Germinal center (tissue), 1 donor: ENCODE results near the gene EHD3.
A peak's percentile ranks its signal among the peaks of the same experiment; 100 is the strongest.
"Not testable (repeated sequence)": the region's sequence is repeated elsewhere in the genome, so short reads cannot be mapped to it uniquely, and the experiment has no call there.

ENCODE experiments used
- DNase-seq: peaks from one replicate; pipeline ENCODE4 v3.0.0; 2012; ENCODE audit warnings: mixed read lengths, low spot score

Gene EHD3

DNA sequence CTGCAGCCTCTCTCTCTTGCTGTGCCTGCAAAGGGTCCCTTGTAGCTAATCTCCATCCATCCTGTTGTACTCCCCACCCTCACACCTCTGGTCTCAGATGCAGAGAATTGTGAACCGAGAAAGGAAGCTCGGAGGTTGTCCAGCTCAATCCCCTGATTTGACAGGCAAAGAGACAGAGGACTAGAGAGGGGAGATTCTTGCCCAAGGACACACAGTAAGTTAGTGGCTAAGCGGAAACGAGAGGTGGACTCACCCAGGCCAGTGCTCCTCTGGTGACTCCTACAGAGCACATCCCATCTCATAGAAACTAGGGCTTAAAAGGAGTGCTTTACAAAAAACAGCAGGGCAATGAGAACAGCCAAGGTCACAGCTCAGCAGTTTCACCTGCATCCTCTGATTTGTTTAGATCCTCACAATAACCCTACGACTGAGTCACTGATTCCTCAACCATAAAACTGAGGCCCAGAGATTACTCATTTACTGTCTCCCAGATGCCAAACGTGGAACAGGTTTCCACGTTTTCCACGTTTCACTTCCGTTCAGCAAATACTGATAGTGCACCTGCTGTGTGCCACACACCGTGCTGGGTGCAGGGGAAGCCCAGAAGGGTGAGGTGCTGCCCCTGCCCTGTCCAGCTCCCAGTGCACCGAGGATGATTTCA lies 22.1 kb downstream of the EHD3 start:
- peak; percentile 77 for DNase-seq

DNA sequence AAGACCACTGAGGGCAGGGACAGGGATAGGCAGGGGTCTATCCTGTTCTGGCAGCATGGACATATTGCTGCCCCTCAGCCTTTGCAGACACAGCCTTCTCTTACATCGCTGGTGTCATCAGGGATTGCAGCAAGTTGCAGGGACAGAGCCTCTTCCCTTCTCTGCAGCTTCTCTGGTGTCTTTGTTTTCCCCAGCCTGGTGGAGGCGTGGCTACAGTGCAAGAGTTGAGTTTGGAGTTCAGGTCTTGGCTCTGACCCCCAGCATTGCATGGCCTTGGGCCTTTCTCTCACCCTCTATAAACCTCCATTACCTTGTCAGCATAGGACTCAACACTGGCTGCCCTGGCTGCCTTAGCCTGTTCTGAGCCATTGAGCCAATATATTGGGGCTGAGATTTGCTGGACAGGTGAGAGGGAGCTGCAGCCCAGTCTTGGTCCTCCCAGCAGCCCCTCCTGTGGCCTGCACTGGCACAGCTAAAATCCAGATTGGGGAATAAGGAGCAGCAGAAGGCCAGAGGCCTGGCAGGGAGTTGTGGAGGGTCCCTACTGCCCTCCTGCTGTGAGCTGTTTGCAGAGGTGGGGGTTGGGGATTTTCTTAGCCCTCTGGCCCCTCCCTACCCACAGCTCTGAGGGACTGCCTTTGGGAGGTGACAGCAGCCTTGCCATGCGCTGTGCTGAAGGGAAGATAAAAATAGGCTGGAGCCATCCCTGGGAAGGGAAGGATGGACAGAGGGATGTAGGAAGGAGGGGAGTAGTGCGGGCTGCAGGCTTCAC lies 22.8 kb downstream of the EHD3 start:
- peak; percentile 55 for DNase-seq

DNA sequence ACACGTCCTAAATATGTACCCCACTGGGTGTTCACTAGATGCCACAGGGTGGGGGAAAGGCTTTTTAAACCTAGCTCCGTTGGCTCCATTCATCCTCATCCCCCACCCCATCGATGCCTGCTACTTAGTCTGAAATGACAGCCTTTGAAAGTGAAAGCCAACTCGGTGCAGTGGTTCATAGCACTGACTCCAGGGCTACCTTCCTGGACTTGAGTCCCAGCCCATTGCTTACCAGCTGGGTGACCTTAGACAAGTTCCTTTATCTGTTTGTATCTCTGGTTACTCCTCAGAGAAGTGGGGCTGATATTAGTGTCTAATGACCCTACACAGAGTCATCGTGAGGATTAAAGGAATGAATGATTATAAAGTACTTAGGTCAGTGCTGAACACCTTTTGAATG lies 24.4 kb downstream of the EHD3 start:
- DNase-seq: peak; percentile 79

DNA sequence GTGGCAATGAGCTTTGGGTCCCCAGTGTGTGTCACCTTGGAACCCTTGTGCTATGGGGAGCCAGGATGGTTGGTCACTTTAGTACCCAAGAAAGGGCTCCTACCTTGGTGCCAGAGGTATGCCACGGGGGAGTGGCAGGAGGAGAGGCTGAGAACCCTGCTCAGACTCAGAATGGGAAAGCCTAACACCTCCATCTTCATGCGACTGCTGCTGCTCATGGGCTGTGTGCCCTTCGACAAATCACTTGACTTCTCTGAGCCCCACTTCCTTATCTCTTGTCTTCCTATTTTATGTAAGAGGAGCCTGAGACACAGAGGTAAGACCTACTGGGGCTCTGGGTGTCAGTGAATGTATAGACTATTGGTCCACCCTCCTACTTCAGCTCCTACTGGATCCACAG lies 25.1 kb downstream of the EHD3 start:
- DNase-seq: no peak

GRCh38 chr2:31260870-31261269 lies 26.9 kb downstream of the EHD3 start:
- DNase-seq: no peak

DNA sequence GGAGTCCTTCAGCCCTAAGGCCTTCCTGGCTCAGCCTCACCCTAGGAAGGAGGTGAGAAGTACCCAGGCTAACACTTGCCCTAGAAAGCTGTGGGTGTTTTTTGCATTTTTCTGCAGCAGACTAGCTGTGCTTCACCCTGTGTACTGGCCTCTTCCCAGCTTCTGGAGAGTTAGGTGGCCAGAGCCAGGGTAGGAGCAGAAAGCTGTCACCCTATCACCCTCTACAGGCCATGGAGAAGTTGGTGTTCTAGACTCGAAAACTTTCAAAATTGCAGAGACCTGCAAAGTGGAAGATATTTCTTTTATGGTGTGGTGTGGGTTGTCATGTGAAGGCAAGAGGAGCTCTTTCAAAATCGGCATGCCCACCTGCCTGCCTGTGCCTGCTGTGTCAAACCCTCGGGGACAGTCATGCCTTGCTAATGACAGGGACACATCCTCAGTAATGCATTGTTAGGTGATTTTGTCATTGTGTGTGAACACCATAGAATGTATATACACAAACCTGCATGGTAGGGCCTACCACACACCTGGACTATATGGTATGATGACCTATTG lies 29.8 kb downstream of the EHD3 start:
- DNase-seq: no peak

DNA sequence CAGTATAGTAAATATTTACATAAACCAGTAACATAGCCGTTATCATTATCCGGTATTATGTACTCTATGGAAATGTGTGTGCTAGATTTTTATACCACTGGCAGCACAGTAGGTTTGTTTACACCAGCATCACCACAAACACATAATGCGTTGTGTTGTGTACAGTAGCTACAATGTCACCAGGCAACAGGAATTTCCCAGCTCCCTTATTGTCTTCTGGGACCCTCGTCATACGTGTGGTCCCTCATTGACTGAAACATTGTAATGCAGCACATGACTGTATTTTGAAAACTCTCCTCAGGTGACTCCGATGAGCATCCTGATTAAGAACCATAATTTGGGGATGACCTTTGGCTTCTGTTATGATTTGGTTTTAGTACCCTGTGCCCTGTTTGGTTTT lies 31.3 kb downstream of the EHD3 start:
- DNase-seq: no peak

DNA sequence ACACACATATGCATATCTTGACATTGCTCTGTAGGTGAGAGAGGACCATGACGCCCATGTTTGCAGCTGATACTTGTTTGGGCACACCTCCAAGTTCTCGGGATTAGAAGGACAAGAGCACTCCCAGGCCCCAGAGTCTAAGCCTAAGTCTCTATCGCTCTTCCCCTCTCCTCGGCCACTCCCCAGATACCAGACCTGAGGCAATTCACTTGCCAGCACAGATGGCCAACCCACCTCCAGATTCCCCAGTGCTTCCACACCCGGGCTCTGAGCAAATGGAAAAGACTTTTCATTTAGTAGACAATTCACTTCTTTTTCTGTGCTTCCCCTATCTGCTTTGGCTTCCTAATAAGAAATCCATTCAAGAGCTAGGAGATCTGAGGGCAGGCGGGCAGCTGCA lies 32.9 kb downstream of the EHD3 start:
- DNase-seq: no peak

GRCh38 chr2:31267437-31268120 lies 33.6 kb downstream of the EHD3 start:
- DNase-seq: no peak

- no peak for DNase-seq
These were observed 34.4 kb downstream of the EHD3 start for GRCh38 chr2:31268344-31268743.

GRCh38 chr2:31269087-31269486 lies 35.1 kb downstream of the EHD3 start:
- DNase-seq: no peak

GRCh38 chr2:31270131-31270530 lies 36.2 kb downstream of the EHD3 start:
- no peak for DNase-seq

DNA sequence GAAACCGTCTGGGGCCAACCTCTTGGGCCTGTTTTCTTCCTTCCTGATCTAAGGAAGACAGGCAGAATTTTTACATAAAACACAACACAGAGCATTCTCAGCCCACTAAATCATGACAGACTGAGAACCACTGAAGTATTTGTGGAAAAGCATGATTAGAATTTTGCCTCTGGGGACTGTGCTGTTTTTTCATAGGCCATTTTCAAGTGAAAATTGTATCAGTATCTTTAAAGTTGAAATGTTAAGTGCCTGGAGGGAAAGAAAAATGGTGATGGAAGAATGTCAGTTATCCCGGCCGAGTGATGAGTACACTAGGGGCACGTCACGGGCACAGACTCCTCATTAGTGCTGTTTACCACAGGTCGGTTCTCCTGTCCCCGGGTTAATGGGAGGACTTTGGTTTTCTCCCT lies 36.9 kb downstream of the EHD3 start:
- no peak for DNase-seq

DNA sequence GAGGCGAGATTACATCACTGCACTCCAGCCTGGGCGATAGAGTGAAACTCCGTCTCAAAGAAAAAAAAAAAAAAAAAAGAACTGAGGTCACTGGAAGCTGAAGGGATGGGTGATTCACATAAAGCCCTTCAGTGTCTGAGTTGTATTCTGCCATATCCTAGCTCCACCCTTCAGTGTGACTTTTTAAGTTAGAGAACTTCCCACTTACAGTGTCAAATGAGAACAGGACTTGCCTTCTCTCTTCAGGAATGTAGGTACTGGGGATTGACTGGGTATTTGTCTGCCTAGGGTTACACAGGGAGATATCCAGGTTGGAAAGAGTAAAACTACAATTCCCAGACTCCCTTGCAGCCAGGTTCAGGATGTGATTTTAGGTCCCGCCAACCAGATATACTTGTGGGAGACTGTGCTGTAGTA lies 37.9 kb downstream of the EHD3 start:
- no peak for DNase-seq

- no peak for DNase-seq
These were observed 40.6 kb downstream of the EHD3 start for GRCh38 chr2:31274401-31275075.

DNA sequence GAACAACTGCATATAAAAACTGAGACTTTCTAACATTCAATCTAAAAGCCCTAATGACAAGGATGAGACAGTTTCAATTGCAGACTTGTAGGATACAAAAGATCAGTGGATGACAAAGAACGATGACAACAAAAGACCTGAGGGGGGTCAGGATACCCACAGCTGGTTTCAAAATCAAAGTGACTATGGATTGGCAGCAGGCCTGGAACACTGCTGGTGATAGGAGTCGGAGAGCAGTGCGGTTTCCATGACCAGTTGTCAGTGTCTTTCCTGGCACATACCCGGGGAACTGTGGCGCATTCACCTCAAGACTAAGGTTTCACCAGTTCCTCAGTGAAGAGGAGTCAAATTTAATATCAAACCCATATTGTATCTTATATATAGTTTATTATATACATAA lies 42.0 kb downstream of the EHD3 start:
- no peak for DNase-seq

GRCh38 chr2:31277621-31278020 lies 43.7 kb downstream of the EHD3 start:
- DNase-seq: no peak

GRCh38 chr2:31282634-31283033 lies 48.7 kb downstream of the EHD3 start:
- no peak for DNase-seq

- DNase-seq: not testable (repeated sequence)
These were observed 49.4 kb downstream of the EHD3 start for GRCh38 chr2:31283193-31283919.

DNA sequence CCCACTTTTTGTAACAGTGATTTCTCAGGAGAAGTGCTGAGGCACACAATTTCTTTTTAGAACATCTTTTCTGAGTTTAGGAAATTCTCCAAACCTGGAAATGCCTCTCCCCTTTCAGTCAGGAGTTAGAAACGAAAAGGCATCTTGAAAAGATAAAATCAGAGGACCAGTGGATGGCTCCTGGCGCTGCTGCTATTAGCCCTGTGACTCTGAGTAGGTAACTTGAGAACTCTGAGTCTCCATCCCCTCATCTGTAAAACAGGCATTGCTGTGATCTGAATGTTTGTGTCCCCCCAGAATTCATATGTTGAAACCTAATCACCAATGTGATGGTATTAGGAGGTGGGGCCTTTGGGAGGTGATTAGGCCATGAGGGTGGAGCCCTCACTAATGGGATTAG lies 50.2 kb downstream of the EHD3 start:
- DNase-seq: no peak

- no peak for DNase-seq
These were observed 52.3 kb downstream of the EHD3 start for GRCh38 chr2:31286230-31286629.
